Activated gamma-delta T cell treated with Interleukin-2 at 50 U/mL for 16 hours (primary cell): Measurements from ENCODE around the gene EFNA5.

ENCODE experiments used
- DNase-seq: peaks from one replicate; pipeline ENCODE4 v3.0.0-alpha.2; 2020

EFNA5 gene

DNA sequence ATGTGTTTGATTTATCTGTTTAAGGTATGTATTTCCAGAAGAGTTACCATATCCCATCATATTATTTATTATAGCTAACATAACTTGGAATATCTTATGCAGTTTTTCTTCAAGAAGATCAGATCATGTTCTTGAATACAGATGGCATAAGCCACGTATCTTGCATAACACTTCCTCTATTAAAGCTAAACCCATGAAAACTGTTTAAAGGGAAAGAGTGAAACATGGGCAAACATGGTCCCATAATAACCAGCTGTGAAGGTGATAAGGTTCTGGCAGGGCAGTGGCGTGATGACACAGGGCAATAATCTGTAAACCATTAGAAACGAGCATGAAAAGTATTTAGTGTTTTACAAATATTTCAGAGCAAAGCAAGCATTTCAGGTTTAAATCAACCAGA is 34.2 kb downstream of the EFNA5 start:
- no peak for DNase-seq

- DNase-seq: no peak
These were observed 34.7 kb downstream of the EFNA5 start for GRCh38 chr5:107636068-107636467.

GRCh38 chr5:107634981-107635848 is 35.5 kb downstream of the EFNA5 start:
- no peak for DNase-seq

DNA sequence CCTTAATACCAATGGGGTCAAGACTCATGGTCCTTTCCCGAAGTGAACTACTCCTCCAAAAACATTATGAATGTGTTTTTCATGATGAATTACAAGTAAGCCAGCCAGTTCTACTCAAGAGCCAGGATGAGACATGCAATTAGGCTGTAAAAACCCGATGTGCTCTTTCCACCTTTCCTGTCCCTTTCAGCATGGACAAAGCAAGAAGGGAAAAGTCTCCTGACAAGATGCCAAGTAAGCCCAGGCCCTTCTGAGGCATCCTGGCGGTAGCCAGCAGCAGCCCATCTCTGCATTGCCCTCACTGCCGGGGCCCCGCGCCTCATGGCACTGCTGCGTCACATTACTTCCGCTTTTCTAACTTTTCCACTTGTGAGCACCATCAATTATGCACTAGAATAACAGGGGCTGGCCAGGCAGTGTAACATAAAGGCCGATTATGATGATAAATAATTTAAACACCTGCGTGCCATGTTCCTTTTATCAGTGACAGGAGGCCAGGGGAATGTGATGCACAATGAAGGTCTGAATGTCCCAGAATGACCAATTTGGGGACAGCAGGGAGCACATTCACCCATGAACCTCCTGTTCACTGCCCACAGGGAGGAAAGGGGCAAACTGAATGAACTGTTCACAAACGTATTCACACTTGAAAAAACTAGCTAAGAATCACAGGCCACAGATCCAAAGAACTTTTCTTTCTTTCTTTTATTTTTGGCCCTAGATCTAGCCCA is 37.4 kb downstream of the EFNA5 start:
- DNase-seq: no peak

GRCh38 chr5:107631805-107632362 is 38.9 kb downstream of the EFNA5 start:
- DNase-seq: no peak

GRCh38 chr5:107630184-107630583 is 40.6 kb downstream of the EFNA5 start:
- no peak for DNase-seq

DNA sequence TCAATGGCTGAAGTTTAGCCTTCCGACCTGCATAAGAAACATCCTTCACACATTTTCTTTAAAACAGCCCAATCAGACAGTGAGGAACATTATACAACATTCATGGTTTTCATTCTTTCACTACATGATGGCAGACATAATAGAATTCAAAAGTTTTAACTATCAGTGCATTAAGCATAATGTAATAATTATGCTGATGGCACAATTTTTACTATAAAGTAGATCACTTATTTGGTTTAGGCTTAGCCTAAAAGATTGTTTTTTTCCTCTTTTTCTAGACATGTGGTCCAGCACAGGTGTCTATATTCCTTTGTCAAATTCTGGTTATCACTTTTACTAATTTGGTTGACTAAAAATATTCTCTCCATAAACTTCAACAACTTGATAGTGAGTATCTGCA is 46.5 kb downstream of the EFNA5 start:
- DNase-seq: no peak

DNA sequence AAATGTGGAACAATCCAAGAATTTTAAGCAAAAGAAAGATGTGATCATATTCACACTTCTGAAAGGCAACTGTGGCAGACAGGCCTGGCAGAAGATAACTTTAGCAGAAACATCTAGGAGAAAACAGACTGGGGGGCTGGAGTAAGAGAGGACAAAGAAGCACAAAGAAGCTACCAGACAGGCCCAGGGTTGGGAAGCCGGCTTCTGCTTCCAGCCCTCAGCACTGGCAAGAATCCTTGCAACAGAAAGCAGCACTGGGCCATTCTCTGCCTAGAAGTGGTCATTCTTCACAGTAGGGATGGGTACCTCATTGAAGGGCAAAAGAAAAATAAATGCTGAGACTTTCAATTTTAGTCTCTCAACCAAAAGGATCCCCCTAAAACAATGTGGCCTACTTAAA is 49.6 kb downstream of the EFNA5 start:
- no peak for DNase-seq

DNA sequence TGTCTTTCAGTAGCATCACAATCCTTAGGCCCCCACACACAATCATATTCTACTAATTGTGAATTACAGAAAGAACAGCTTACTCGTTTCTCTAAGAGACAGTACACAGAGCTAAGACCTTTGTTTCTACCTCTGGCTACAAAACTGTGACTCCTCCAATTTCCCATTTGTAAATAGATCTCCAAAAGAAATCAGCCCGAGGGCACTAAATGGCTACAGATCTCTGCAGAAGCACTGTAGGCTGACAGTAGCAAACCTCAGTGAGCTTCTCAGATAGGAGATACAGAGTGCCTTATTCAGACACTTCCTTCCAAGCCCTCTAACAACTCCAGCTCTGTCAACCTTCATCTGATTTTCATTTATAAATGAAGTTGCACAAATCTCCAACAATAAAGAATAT is 51.0 kb downstream of the EFNA5 start:
- DNase-seq: no peak

- DNase-seq: no peak
These were observed 52.5 kb downstream of the EFNA5 start for GRCh38 chr5:107618242-107618641.

DNA sequence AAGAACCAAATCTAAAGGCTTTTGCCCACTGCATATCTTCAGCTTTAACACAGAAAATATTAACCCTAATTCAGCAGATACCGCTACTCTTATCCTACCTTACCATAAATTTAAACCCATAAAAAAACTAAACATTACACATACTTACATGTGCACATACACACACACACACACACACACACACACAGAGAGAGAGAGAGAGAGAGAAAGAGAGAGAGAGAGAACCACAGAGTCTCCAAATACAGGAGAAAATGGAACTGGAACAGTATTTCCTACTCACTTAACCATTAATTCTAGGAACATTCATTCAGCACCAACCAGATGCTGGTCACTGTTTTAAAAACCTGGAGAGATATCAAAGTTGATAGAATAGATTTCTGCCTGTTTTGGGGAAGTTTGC is 53.7 kb downstream of the EFNA5 start:
- DNase-seq: no peak

DNA sequence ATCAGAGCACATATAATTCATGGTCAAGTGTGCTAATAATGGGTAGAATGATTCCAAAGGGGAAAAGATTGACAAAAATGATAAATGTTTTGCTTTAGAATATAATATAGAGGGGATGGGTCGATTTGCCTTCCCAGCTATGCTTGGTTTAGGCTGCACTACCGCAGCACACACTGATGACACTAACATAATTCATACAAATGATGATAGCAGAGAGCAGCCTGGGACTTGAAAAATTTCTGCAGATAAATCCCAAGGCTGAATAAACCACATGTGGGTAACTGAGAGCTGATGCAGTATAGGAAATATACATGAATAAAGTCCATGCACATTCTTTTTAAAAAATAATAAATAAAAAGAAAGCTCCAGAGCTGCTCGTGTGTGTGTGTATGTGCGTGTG is 54.5 kb downstream of the EFNA5 start:
- DNase-seq: no peak

DNA sequence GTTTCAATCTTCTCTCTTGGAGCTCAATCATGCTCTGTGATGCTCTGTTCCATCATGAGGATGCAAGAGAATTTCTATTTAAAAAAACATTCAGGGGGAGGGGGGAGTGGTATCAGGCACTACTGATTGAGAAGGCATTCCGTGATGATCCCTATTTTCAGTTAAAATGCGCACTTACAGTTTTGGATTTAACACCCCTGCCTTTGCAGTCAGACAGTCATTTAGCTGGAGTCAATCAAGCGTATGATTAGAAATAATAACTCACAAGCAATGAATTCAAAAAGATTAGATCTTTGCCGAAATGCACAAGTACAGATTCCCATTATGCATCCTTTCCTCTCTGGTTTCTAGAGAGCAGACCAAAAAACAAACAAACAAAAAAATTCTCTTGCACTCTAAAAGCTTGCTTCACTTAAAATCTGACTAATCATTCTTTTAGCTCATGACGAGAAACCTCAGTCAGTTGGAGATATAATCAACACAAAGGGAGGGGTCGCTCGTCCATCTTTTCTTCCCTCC is 55.4 kb downstream of the EFNA5 start:
- no peak for DNase-seq

GRCh38 chr5:107612541-107612940 is 58.2 kb downstream of the EFNA5 start:
- DNase-seq: no peak

DNA sequence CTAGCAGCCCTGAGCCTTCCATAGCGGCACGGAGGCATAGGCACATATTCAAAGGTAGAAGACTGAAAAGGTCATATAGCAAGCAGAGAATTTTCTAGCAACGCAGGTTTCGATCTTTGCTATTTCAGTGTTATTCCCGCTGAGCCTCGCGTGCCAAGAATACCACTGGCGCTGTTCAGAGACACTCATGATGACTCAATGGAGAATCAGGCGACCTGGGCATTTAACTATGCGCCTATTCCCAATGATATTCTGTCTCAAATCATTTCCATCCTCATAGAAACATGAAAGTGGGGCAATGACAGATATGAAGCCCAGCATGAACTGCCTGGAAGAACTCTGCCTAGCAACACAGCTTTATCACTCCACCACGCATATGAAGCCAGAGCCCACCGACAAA is 59.9 kb downstream of the EFNA5 start:
- DNase-seq: no peak

GRCh38 chr5:107607671-107608345 is 62.9 kb downstream of the EFNA5 start:
- DNase-seq: no peak

DNA sequence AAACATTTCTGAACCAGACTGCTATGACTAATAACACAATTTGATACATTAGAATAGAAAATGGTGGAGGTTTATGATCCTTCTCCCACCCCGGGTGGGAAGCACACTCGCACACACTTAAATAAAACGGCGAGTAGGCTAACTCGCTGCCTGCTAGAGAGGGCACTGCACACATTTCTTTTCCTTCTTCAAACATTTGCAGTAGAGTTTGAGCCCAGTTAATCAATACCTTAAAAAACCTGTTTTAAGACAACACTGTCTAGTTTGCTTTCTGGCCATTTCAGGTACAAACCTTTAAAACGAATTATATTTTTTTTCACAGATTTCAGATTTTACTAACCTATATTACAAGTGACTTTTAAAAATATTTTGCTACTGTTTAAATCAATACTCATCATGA is 63.5 kb downstream of the EFNA5 start:
- DNase-seq: no peak

- DNase-seq: no peak
These were observed 65.1 kb downstream of the EFNA5 start for GRCh38 chr5:107605596-107606125.

- no peak for DNase-seq
These were observed 65.7 kb downstream of the EFNA5 start for GRCh38 chr5:107604990-107605389.

GRCh38 chr5:107604146-107604910 is 66.4 kb downstream of the EFNA5 start:
- no peak for DNase-seq

DNA sequence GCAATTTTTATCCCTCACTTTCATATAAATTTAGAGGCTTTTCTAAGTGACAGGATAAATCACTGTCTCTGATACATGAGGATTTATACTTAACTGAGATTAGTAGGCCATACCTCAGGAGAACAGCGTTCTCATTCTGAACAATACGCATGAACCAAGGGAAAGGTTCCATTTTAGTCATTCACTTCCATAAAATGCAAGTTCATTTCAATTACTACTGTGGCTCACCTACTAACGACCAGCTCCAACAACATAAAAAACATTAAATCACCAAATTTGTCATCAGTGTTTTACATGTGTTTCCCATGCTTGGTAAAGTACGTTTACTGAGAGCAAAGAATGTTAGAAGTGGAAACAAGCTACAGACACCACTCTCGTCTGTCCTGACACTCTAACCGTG is 67.4 kb downstream of the EFNA5 start:
- DNase-seq: no peak

DNA sequence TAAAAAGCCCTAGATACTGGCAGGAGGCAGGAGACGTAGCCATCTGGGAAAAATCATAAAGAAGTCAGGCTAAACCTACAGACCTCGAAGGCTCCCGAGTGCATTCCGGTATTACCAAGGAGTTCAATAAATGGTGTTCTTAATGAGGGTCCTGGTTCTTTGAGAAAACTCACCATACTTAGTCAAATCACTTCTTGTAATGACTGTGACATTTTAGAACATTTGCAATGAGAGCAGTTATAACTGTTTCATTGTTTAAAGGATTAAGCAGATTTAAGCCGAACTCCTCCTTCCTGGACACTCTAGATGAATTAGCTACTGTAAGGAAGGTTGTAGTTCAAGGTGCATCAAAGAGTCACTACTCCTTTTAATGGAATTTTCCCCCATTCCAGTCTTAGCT is 67.8 kb downstream of the EFNA5 start:
- DNase-seq: no peak
